Measurements from ENCODE around the gene DUT. TPM values are rescaled to one million over a fixed set of nuclear protein-coding genes. Genes with fewer than 3 reads are reported as not detected.

Gene DUT
- total and polyA plus RNA-seq, 2 of the 8 experiments (the other 6 are each of a cell fraction or from before 2014, with no cell fraction given), result 71.5 to 246 TPM

DNA sequence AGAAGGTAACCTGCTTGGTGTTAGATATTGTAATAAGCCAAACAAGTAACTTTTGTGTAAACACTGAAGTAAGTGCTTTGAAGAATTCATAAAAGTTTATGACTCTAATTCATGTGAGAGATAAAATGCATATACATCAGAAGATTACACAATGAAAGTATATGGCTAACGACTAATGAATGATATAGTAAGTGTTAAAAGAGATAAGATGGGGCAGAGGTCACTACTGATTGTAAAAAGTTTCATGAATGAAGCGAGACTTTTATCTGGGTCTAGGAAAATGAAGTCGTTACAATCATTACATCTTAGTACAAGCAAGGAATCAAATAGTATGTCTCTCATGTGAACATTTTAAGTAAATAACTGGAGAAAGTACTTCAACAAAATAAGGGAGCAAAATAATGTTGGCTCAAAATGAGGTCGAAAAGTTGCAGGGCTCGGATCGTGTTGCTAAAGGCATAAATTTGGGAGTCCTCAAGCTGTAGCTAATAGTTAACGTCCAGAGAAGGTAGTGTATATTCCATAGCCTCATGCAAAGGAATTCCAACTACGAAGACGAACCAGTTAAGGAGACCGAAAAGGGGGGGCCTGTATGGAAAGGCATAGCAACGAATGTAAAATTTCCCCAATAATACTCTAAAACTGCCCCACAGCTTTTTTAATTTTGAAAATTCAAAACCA, 984 bp upstream of the DUT start:
- WGBS, 2 experiments (ENCODE audit: extremely low coverage in 1 of 2, insufficient coverage in 1 of 2, insufficient read length in 1 of 2, insufficient replicate concordance in 2 of 2, low coverage in 1 of 2, low lambda C conversion rate in 2 of 2, missing lambda C conversion rate in 1 of 2), result 22% methylated on average over 11 of the region's 11 CpGs; no CpG with 5 or more reads in 1 of the 2 experiments
- Histone ChIP-seq H2AFZ (ENCODE audit: low read length) (peak overlapping the region; percentile 7; the same call in 1 of the 2 replicates), H2BK12ac (ENCODE audit: low read depth, low read length) (no peak overlapping the region), H4K91ac (replicated peaks; ENCODE audit: insufficient read length, low read length) (no peak overlapping the region), H3K4me3 (ENCODE audit: extremely low read depth in 1 of 4, insufficient read depth in 2 of 4, low read depth in 3 of 4, low read length in 4 of 4) (peak overlapping the region; percentile 88 to 99 (median 91)), H2BK5ac (ENCODE audit: low read depth, low read length) (no peak overlapping the region), H3K14ac (ENCODE audit: insufficient read length) (no peak overlapping the region), H3K79me2 (ENCODE audit: control insufficient read depth in 1 of 2, insufficient read depth in 2 of 2, low read length in 2 of 2) (peaks cover 0 to 52% of the 10 kb centered on the region in 2 experiments), H3K18ac (ENCODE audit: extremely low read depth, low read length) (no peak overlapping the region), H3K4me1 (replicated peaks in 1 of 4; ENCODE audit: control insufficient read depth in 3 of 4, insufficient read depth in 4 of 4, low read length in 3 of 4) (peaks cover 3 to 5% (median 4%) of the 10 kb centered on the region in 4 experiments; a peak in 5 of 7 replicates), H3K56ac (replicated peaks; ENCODE audit: insufficient read length, low read depth, low read length) (peak overlapping the region; percentile 49), H3K4ac (replicated peaks; ENCODE audit: insufficient read length, low read depth, low read length) (no peak overlapping the region), H3K23ac (ENCODE audit: insufficient read length) (no peak overlapping the region), H2AK5ac (ENCODE audit: low read depth, low read length) (no peak overlapping the region), H4K8ac (ENCODE audit: extremely low read depth, insufficient read depth, low read length) (no peak overlapping the region), H4K5ac (ENCODE audit: insufficient read length, low read depth, low read length) (no peak overlapping the region), H3K23me2 (ENCODE audit: low read depth, low read length) (peaks cover 2% of the 10 kb centered on the region; the same call in 1 of the 2 replicates), H3K4me2 (ENCODE audit: insufficient read depth in 1 of 2, low read depth in 2 of 2, low read length in 2 of 2) (peak overlapping the region; percentile 61 to 81), H3K79me1 (ENCODE audit: low read depth, low read length) (no peaks in the 10 kb centered on the region; the same call in 1 of the 2 replicates), H3K9me3 (ENCODE audit: insufficient read depth in 2 of 2, low read depth in 1 of 2, low read length in 1 of 2) (no peaks in the 10 kb centered on the region), H4K20me1 (replicated peaks in 1 of 2; ENCODE audit: control insufficient read depth in 1 of 2, insufficient read depth in 2 of 2, low read length in 2 of 2) (peaks cover 0 to 3% of the 10 kb centered on the region in 2 experiments), H3K27me3 (replicated peaks in 1 of 4; ENCODE audit: control insufficient read depth in 3 of 4, extremely low read depth in 1 of 4, insufficient read depth in 3 of 4, low read length in 3 of 4) (no peaks in the 10 kb centered on the region), H2BK20ac (ENCODE audit: low read length) (no peak overlapping the region), H2BK15ac (ENCODE audit: low read length) (no peak overlapping the region), H3K27ac (ENCODE audit: low read depth, low read length) (no peak overlapping the region), H3K36me3 (ENCODE audit: control insufficient read depth in 2 of 4, insufficient read depth in 4 of 4, low read length in 3 of 4) (peaks cover 0 to 12% (median 5%) of the 10 kb centered on the region in 4 experiments; a peak in 5 of 8 replicates), H3K9ac (replicated peaks in 1 of 4; ENCODE audit: extremely low read depth in 1 of 4, low read depth in 3 of 4, low read length in 3 of 4) (peak overlapping the region in 2 of 4 experiments; percentile 10 to 64; a peak in 2 of 7 replicates), H2BK120ac (replicated peaks; ENCODE audit: low read depth, low read length) (no peak overlapping the region)
- ChIA-PET CTCF (ENCODE audit: partially characterized antibody) (interaction anchor here (0.6 to 1.7 kb wide), 8 partner anchors 10 to 532 kb away, joined by 3 to 6 read pairs (median 3); no protein-coding TSS in a partner anchor), POLR2A (ENCODE audit: partially characterized antibody) (interaction anchor here (0.9 kb wide), 1 partner anchor 10 kb away, joined by 4 read pairs; no protein-coding TSS in a partner anchor)
- FAIRE-seq (no peak), DNase-seq (ENCODE audit: low read depth in 1 of 2, low spot score in 2 of 2) (no peak)
- TF ChIP-seq, protein P1, sequence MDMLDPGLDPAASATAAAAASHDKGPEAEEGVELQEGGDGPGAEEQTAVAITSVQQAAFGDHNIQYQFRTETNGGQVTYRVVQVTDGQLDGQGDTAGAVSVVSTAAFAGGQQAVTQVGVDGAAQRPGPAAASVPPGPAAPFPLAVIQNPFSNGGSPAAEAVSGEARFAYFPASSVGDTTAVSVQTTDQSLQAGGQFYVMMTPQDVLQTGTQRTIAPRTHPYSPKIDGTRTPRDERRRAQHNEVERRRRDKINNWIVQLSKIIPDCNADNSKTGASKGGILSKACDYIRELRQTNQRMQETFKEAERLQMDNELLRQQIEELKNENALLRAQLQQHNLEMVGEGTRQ (IDR thresholded peaks at IDR 0.05; ENCODE audit: low read length), result no peak
- no peak for TF ChIP-seq CEBPB (IDR thresholded peaks at IDR 0.05; ENCODE audit: low read depth, low read length)
- no peak for TF ChIP-seq JUND (IDR thresholded peaks at IDR 0.05; ENCODE audit: low read length)
- no peak for TF ChIP-seq MAFK (IDR thresholded peaks at IDR 0.05; ENCODE audit: low read depth, low read length)
- no peak for TF ChIP-seq CBX8 (IDR thresholded peaks at IDR 0.05; ENCODE audit: borderline replicate concordance, low read depth, low read length)
- TF ChIP-seq NRF1 (IDR thresholded peaks at IDR 0.05; ENCODE audit: low read depth, low read length), result no peak
- TF ChIP-seq, protein P2, sequence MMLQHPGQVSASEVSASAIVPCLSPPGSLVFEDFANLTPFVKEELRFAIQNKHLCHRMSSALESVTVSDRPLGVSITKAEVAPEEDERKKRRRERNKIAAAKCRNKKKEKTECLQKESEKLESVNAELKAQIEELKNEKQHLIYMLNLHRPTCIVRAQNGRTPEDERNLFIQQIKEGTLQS (IDR thresholded peaks at IDR 0.05; ENCODE audit: insufficient read depth, low read depth, low read length), result no peak
- no peak for TF ChIP-seq TEAD4 (IDR thresholded peaks at IDR 0.05; ENCODE audit: low read depth, low read length)

All from H1 (cell line).